HEK293T (cell line): ENCODE measurements around the gene NUMBL.

Source experiments
- ARNT ChIP-seq: fragments of 450-650 bp; IDR thresholded peaks from 2 replicates; pipeline ENCODE4 v1.6.1; 2017; ENCODE audit warnings: mild to moderate bottlenecking
- BHLHE40 ChIP-seq: fragments of 450-650 bp; IDR thresholded peaks from 2 replicates; pipeline ENCODE4 v1.6.1; 2016; ENCODE audit warnings: mild to moderate bottlenecking, moderate library complexity, borderline replicate concordance
- FOXA1 ChIP-seq: fragments of 450-650 bp; IDR thresholded peaks from 2 replicates; pipeline ENCODE4 v1.6.1; 2016; ENCODE audit warnings: mild to moderate bottlenecking
- L3MBTL2 ChIP-seq: fragments of 450-650 bp; conservative IDR thresholded peaks from 2 replicates; pipeline ENCODE4 v1.6.1; 2016; ENCODE audit warnings: mild to moderate bottlenecking
- LEF1 ChIP-seq: fragments of 450-650 bp; IDR thresholded peaks from 2 replicates; pipeline ENCODE4 v1.6.1; 2017; ENCODE audit warnings: mild to moderate bottlenecking, borderline replicate concordance
- SP1 ChIP-seq: fragments of 450-650 bp; IDR thresholded peaks from 2 replicates; pipeline ENCODE4 v1.6.1; 2017
- SUZ12 ChIP-seq: fragments of 450-650 bp; IDR thresholded peaks from 2 replicates; pipeline ENCODE4 v1.6.1; 2016; ENCODE audit warnings: mild to moderate bottlenecking
- TARDBP ChIP-seq: fragments of 450-650 bp; IDR thresholded peaks from 2 replicates; pipeline ENCODE4 v1.6.1; 2016
- ZNF384 ChIP-seq: fragments of 450-650 bp; IDR thresholded peaks from 2 replicates; pipeline ENCODE4 v1.6.1; 2016
- TF ChIP-seq, protein P1 (sequence below): fragments of 450-650 bp; IDR thresholded peaks from 2 replicates; pipeline ENCODE4 v1.6.1; 2016

DNA sequence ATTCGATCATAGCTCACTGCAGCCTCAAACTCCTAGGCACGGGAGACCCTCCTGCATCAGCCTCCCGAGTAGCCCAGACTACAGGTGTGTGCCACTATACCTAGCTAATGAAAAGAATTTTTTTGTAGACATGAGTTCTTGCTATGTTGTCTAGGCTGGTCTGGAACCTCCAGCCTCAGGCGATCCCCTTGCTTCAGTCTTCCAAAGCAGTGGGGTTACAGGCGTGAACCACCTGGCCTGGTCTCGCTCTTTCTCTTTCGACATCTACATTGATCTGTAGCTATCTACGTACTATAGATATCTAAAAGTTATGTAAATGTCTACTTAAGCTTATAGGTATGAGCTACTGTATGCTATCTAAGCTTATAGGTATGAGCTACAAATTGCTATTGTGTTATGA lies 32.4 kb downstream of the NUMBL start:
- no peak for TF ChIP-seq BHLHE40
- TF ChIP-seq LEF1 = no peak
- TF ChIP-seq ARNT = no peak
- TF ChIP-seq, protein P1, sequence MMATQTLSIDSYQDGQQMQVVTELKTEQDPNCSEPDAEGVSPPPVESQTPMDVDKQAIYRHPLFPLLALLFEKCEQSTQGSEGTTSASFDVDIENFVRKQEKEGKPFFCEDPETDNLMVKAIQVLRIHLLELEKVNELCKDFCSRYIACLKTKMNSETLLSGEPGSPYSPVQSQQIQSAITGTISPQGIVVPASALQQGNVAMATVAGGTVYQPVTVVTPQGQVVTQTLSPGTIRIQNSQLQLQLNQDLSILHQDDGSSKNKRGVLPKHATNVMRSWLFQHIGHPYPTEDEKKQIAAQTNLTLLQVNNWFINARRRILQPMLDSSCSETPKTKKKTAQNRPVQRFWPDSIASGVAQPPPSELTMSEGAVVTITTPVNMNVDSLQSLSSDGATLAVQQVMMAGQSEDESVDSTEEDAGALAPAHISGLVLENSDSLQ = no peak
- TF ChIP-seq SUZ12 = no peak
- TF ChIP-seq ZNF384 = no peak
- TF ChIP-seq L3MBTL2 = no peak
- no peak for TF ChIP-seq TARDBP
- TF ChIP-seq SP1 = no peak
- TF ChIP-seq FOXA1 = no peak
